ENCODE measurements around the gene EHBP1.

The EHBP1 gene

GRCh38 chr2:62928015-62928414 is 222.5 kb downstream of the EHBP1 start:
- no peaks in the 10 kb centered on the region for H3K27me3 ChIP-seq (ENCODE audit: control insufficient read depth, insufficient read depth, low read length)
- no peaks in the 10 kb centered on the region for H3K36me3 ChIP-seq (ENCODE audit: control insufficient read depth, insufficient read depth, low read length)
- no peak overlapping the region for H3K9ac ChIP-seq
- H3K4me2 ChIP-seq (ENCODE audit: low read length): no peak overlapping the region
- H3K79me2 ChIP-seq: no peaks in the 10 kb centered on the region
- H3K27ac ChIP-seq: no peak overlapping the region
- no peaks in the 10 kb centered on the region for H3K4me1 ChIP-seq
- no peak overlapping the region for H2AFZ ChIP-seq
- TF ChIP-seq CTCF (IDR thresholded peaks at IDR 0.05): no peak
- H3K4me3 ChIP-seq (ENCODE audit: low read depth, low read length): no peak overlapping the region
- H3K9me3 ChIP-seq (ENCODE audit: control insufficient read depth, low read length): no peaks in the 10 kb centered on the region

- H3K79me2 ChIP-seq: no peaks in the 10 kb centered on the region
- H2AFZ ChIP-seq: no peak overlapping the region
- H3K9ac ChIP-seq: no peak overlapping the region
- H3K27me3 ChIP-seq (ENCODE audit: control insufficient read depth, insufficient read depth, low read length): no peaks in the 10 kb centered on the region
- no peak for TF ChIP-seq CTCF (IDR thresholded peaks at IDR 0.05)
- no peak overlapping the region for H3K27ac ChIP-seq
- no peaks in the 10 kb centered on the region for H3K36me3 ChIP-seq (ENCODE audit: control insufficient read depth, insufficient read depth, low read length)
- no peak overlapping the region for H3K4me3 ChIP-seq (ENCODE audit: low read depth, low read length)
- no peaks in the 10 kb centered on the region for H3K9me3 ChIP-seq (ENCODE audit: control insufficient read depth, low read length)
- H3K4me1 ChIP-seq: no peaks in the 10 kb centered on the region
- H3K4me2 ChIP-seq (ENCODE audit: low read length): no peak overlapping the region
Observed at GRCh38 chr2:62931536-62931935, 226.0 kb downstream of the EHBP1 start.

- Histone ChIP-seq H3K9ac (no peak overlapping the region), H3K27me3 (ENCODE audit: control insufficient read depth, insufficient read depth, low read length) (no peaks in the 10 kb centered on the region), H3K4me1 (no peaks in the 10 kb centered on the region), H2AFZ (no peak overlapping the region), H3K9me3 (ENCODE audit: control insufficient read depth, low read length) (no peaks in the 10 kb centered on the region), H3K79me2 (no peaks in the 10 kb centered on the region), H3K27ac (no peak overlapping the region), H3K4me3 (ENCODE audit: low read depth, low read length) (no peak overlapping the region), H3K36me3 (ENCODE audit: control insufficient read depth, insufficient read depth, low read length) (no peaks in the 10 kb centered on the region), H3K4me2 (ENCODE audit: low read length) (no peak overlapping the region)
- no peak for TF ChIP-seq CTCF (IDR thresholded peaks at IDR 0.05)
Observed at GRCh38 chr2:62933398-62933917, 227.9 kb downstream of the EHBP1 start.

GRCh38 chr2:62934517-62934916 is 229.0 kb downstream of the EHBP1 start:
- Histone ChIP-seq H3K4me1 (no peaks in the 10 kb centered on the region), H3K79me2 (no peaks in the 10 kb centered on the region), H3K4me3 (ENCODE audit: low read depth, low read length) (no peak overlapping the region), H3K36me3 (ENCODE audit: control insufficient read depth, insufficient read depth, low read length) (no peaks in the 10 kb centered on the region), H3K9me3 (ENCODE audit: control insufficient read depth, low read length) (no peaks in the 10 kb centered on the region), H3K9ac (no peak overlapping the region), H3K4me2 (ENCODE audit: low read length) (no peak overlapping the region), H2AFZ (no peak overlapping the region), H3K27me3 (ENCODE audit: control insufficient read depth, insufficient read depth, low read length) (no peaks in the 10 kb centered on the region), H3K27ac (no peak overlapping the region)
- no peak for TF ChIP-seq CTCF (IDR thresholded peaks at IDR 0.05)

- Histone ChIP-seq H3K4me2 (ENCODE audit: low read length) (no peak overlapping the region), H3K9me3 (ENCODE audit: control insufficient read depth, low read length) (no peaks in the 10 kb centered on the region), H3K27me3 (ENCODE audit: control insufficient read depth, insufficient read depth, low read length) (no peaks in the 10 kb centered on the region), H3K79me2 (no peaks in the 10 kb centered on the region), H3K4me3 (ENCODE audit: low read depth, low read length) (no peak overlapping the region), H3K36me3 (ENCODE audit: control insufficient read depth, insufficient read depth, low read length) (no peaks in the 10 kb centered on the region), H2AFZ (no peak overlapping the region), H3K4me1 (no peaks in the 10 kb centered on the region), H3K27ac (no peak overlapping the region), H3K9ac (no peak overlapping the region)
- no peak for TF ChIP-seq CTCF (IDR thresholded peaks at IDR 0.05)
Observed at GRCh38 chr2:62938126-62938525, 232.6 kb downstream of the EHBP1 start.

Data from parathyroid adenoma (tissue), 2 donors.